ENCODE measurements around the gene CCR9.

DNA sequence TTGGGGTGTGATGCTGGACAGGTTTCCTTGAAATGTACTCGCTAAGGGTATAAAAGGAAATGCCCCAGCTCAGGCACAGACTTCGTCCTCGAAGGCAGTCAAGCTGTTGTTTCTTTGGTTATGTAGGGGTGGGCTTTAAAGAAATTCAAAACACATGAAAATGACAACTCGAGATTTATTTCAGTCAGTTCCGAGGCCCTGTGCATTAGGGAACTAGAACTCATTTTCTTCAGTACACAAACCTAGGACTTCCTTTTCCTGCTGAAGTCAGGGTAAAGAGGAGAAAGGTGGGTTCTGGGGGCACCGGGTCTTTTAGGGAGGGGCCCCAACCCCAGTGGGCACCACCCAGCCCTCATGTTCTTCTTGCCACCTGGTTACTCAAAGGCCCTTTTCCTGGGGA, 7.7 kb downstream of the CCR9 start:
- no peak for TF ChIP-seq POLR2AphosphoS5 (IDR thresholded peaks at IDR 0.05; ENCODE audit: low read depth, low read length)
- TF ChIP-seq SIN3A (IDR thresholded peaks at IDR 0.05; ENCODE audit: borderline replicate concordance, insufficient read depth, low read length) = no peak
